ENCODE measurements around the gene RHEX.
"Not testable (repeated sequence)": the region's sequence is repeated elsewhere in the genome, so short reads cannot be mapped to it uniquely, and the experiment has no call there.

Gene RHEX, protein sequence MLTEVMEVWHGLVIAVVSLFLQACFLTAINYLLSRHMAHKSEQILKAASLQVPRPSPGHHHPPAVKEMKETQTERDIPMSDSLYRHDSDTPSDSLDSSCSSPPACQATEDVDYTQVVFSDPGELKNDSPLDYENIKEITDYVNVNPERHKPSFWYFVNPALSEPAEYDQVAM

DNA sequence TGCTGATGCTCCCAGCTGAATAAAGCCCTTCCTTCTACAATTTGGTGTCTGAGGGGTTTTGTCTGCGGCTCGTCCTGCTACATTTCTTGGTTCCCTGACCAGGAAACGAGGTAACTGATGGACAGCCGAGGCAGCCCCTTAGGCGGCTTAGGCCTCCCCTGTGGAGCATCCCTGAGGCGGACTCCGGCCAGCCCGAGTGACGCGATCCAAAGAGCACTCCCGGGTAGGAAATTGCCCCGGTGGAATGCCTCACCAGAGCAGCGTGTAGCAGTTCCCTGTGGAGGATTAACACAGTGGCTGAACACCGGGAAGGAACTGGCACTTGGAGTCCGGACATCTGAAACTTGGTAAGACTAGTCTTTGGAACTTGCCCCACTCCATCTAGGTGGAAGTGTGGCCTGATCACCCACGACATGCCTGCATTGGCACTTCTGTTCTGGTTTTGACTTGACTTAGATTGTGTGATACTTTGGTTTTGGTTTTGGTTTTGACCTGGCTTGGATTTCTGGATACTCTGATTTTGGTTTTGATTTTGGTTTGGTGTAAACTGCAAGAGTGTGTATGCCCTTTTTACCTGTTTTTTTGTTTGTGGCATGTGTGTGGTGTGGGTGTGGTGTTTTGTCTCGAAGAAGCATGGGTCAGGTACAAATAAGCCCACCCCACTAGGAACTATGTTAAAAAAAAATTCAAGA lies at the start of gene RHEX:
TSS of gene RHEX (plus strand) at position 255 of the 692 bp plus-strand sequence. CDS start 44,656 bp downstream, outside the sequence.
- DNase-seq (ENCODE audit: low read depth) = not testable (repeated sequence)

DNA sequence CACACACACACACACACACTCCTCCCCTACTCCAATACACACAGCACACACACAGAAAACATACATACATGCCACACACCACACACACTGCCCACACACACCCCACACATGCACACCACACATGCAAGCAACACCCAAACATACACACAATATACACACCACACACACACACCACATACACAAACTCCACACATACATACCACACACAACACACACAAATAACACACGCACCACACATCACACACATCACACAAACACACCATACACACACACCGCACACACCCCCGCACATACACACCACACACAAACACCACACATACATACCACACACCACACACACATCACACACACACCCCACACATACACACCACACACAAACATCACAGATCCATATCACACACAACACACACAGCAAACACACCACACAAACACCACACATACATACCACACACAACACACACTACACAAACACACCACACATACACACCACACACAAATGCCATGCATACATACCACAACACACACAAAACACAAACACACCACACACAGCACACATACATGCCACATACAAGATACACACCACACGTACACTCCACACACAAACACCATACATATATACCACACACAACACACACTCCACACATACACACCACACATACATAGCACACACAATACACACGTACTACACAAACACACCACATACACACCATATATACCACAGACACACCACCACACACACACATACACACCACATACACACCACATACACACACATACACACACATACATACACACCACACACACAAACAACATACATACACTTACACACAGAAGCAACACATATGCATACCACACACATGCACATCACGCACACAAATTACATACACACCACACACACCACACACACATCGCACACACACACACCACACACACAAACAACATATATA lies 48.8 kb upstream of the RHEX start:
- no peak for DNase-seq (ENCODE audit: low read depth)

DNA sequence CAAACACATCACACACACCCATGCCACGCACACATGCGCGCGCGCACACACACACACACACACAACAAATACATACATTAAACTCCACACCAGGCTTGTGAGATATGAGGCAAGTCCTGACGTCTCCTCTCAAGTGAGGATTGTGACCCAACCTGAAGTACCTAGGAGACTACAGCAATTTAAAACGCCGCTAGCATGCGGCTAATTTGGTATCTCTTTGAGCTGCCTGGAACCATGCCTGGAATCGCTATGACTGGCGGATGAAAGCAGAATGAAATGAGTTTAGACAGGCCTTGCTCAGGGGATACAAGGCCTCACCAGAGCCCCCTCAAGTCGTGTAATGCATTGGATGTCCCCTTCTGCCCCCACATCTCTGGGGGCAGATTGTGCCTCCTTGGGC lies 48.1 kb upstream of the RHEX start:
- DNase-seq (ENCODE audit: low read depth) = no peak

DNA sequence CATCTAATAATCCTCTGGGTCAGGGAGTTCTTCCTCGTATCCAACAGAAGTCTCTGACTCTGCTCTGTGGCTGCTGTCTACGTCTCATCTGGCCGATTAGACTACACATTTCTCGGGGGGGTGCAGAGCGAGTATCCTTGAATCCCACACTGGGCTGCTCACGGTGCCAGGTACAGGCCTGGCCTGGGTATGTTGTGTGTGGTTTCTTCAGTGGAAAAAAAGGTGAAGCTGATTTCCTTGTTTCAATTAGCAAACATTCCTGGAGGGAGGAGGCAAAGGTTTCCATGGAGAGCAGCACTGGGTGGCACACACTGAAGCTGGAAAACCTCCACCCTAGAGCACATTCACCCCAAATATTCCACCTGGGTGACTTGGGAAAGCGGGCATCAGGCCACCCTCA lies 47.7 kb upstream of the RHEX start:
- no peak for DNase-seq (ENCODE audit: low read depth)

DNA sequence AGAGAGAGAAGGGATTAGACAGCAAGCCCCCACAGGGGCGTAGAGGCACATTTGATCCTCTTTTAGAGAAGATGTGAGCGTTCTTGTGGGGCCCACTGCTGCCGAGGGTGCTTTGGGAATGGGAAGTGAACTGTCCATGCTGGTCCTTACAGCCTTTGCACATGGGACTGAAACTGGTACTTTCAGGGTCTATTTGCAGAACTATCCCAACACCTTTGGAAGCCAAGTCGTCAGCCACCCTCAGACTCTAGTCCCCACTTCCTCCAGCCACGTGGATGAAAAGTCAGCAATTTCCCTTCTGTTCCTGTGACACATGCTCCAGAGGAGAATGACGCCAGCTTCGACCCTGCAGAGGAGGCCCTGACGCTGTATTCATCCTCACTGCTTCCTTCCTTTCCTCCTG lies 47.2 kb upstream of the RHEX start:
- DNase-seq (ENCODE audit: low read depth) = no peak

DNA sequence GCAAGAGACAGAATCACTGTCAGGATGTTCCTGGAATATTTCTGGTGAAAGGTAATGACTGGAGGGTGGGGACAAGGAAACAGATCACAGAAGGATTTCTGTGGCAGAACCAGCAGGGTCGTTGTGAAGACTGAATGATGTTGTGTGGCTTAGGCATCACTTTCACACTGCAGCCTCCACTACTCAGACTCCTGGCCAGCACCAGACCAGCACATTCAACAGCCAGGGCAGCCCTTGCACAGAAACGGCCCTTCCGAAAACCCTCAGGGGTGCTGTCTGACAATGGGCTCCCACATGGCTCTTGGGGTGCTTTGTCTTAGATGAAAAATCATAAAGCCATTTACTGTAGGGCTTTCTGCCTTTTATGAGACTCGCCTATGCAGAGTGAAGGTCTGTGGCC lies 46.0 kb upstream of the RHEX start:
- DNase-seq (ENCODE audit: low read depth) = no peak

DNA sequence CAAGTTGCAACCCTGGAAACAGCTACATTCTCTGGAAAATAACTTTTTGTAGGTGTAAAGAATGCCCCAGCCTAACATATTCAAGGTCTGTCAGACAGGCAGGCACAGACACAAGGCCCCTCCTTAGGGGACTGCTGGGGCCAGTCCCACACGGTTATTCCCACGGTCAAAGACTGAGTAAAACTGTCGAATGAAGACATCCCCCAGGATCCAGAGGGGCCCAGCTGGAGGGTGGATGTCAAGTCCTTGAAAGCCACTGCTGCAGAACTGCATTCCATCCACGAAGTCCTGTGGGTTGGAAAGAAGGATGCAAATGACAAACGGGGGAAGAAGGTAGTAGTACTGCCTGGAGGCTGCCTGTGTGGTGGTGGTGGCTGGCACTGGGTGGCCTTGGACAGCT lies 42.9 kb upstream of the RHEX start:
- no peak for DNase-seq (ENCODE audit: low read depth)

DNA sequence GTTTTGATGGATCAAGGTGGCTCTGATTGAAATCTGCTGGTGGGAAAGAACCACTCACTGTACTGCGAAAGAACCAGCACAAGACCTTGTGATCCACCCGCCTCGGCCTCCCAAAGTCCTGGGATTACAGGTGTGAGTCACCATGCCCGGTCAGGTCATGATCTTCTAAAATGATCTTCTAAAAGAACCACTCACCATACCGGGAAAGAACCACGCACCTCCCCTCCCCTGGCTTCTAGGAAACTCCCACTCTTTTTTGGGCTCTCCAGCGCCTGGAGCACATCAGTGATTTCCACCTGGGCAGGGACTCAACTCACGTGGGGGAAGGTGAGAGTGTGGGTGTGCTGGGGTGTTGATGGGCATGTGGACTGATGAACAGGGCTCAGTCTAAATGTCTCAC lies 41.9 kb upstream of the RHEX start:
- no peak for DNase-seq (ENCODE audit: low read depth)

DNA sequence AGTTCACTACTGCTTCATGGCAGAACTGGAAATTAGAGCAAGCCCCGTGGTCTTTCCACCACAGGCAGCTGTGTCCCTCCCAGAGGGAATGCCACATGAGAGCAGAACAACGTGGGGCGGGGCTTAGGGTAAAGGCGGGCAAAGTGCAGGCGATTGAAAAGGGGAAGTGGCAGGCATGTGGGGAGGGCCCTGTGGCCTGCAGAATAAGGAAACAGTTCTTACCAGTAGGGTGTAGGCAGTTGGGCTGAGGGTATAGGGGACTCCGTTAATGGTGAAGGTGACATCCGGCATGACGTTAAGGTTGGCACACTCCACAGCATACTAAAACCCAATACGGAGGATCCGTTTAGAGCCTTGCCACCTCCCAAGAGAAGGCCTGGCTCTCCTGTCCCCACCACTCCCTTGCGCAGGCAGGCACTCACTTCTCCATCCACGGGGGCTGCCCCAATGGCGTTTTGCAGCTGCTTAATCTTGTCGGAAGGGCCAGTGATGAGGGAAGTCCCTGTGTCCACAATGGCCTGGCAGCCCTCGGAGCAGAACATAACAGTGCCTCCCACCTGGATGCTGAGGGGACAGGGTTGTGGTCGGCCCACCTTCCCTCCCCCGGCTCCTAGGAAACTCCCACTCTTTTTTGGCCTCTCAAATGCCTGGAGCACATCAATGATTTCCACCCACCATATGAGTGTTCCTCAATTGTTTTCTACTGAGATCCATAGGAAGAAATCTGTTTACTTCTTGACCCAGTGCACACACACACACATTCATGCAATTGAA lies 40.7 kb upstream of the RHEX start:
- DNase-seq (ENCODE audit: low read depth) = no peak

DNA sequence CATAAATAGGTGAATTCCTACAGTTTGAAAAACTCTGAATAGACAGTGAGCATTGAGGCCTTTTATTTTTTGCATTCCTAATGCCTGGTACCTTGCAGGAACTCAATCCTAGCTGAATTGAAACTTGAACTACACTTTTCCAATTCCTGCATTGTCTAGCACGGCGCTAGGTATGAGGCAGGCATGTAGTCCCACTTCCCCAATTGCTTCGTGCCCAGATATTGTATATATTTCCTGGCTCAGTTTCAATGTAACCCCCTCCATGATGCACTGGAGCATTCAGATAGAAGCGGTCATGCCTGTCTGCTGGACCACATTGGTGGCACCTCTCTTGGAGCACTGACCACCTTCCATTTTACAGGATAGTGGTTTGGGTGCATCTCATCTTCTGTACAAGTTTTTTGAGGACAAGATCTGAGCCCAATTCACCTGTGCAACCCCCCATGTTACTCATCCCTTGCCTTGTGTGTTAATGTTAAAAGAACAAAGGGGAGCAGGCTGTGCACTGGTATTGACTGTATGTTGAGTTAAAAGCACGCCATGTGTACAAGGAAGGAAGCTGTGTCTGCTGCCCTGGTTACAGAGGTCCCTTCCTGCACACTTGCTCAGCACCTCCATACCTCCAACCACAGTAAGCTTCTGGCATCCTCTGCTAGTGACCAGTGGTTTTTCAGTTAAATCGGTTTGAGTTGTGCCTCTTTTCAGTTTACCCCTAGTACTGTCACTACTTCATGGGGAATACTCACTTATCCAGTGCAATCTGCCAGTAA lies 39.8 kb upstream of the RHEX start:
- DNase-seq (ENCODE audit: low read depth) = no peak

DNA sequence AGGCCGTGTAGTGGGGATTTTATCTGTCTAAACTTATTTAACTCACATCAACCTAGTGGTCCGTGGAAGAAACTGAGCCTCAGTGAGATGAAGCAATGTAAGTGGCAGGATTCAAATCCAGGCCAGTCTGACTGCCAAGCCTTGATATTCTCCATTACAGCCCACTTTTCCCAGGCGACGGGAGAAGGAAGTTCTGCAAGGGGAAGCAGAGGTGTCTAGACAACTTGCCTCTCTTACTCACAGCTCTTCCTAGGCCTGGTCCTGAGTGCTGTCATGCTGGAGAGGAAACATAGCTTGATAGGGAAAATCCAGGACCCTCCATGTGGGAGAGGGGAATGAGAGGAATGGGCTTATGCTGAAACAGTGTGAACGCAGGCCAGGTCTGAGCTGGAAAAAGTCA lies 38.4 kb upstream of the RHEX start:
- DNase-seq (ENCODE audit: low read depth) = no peak

DNA sequence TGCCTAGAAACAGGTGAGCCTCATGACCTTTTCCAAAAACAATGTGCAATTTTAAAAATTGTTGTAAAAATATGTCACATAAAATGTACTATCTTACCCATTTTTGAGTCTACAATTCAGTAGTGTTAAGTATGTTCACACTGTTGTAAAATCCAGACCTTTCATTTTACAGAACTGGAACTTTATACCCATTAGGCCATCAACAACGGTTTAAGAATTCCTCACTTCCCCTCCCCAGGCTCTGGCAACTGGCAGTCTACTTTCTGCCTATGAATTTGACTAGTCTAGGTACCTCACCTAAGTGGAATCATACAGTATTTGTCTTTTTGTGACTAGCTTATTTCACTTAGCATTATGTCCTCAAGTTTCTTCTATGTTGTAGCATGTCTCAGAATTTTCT lies 37.9 kb upstream of the RHEX start:
- no peak for DNase-seq (ENCODE audit: low read depth)

DNA sequence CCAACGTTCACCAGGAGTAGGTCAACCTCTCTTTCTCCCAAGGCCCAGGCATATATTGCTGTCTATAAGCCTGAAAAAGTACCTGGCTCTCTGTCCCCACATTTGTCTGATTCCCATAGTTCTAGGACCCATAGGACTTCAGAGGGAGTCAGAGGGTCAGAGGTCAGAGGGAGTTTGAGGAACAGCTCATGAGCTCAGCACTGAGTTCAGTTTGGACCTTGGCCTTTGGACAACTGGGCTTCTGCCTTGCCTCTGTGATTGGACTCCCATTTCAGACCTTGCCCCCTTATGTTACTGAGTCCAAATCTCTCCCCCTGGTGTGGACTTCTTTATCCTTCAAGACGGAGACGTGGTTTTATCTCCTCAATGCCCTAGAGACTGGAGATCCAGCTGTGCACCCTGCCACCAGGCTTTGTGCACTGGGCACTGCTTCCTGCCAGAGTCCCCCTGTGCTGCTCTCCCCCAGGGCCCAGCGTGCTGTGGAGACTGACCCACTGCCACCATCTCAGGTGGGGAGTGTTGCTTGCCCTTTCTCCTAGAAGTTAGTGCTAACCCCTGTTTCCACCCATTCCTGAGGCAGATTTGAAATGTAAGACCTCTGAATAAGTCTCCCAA lies 32.5 kb upstream of the RHEX start:
- DNase-seq (ENCODE audit: low read depth) = no peak

DNA sequence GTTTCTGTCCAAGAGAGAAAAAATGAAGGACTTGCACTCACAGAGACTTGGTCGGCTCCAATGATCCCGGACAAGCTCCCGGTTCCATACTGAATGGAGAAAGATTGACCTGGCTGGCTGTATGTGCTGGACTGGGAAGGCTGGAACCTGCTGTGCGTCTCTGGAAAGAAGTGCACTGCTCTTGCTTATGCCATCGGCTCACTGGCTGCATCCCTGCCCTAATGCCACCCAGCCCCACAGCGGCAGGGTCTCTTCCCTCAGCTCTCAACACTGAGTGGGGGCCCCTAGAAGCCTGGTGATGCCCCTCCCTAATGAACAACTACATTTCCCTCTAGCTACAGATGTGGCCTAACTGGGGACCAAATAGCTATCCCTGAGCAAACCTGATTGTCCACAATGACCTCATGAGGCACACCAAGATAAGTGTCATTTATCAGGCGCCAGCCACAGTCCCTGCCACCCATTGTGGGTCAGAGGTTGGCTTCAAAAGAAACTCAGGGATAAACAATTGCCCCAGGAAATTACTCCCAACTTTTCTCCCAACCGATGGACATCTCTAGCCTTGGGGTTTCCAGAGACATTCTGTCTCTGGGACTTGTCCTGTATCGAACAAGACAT lies 31.9 kb upstream of the RHEX start:
- DNase-seq (ENCODE audit: low read depth) = no peak

DNA sequence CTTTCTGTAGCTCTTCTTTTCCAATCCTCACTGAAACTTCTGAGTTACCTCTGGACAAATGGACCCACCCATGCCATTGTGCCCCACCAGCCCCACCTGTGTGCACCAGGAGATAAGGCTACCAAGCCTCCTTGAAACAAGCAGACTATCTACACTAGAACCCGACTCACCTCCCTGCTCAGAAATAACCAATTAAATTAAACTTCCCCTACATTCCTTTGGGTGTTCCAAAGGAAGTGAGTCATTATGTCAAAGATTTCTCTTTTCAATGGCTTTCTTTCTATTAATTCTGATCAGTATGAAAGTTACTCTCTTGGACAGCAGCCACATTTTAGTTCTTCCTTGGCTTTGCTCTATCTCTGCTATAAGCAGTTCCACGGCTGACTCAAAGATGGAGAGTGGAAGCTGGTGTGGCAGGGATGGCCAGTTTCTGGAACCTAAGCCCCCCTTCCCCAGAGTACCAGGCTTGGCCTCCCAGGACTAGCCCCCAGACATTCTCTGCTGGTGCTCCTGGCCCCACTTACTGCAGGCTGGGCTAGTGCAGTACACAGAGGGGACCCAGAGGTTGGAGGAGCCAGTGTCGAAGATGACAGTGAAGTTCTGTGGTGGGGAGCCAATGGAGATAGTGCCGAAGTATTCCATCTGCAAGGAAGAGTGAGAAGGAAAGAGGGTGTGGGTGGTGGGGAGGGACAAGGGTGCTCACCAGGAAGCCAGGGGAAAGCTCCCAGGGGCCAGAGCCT lies 31.2 kb upstream of the RHEX start:
- no peak for DNase-seq (ENCODE audit: low read depth)

DNA sequence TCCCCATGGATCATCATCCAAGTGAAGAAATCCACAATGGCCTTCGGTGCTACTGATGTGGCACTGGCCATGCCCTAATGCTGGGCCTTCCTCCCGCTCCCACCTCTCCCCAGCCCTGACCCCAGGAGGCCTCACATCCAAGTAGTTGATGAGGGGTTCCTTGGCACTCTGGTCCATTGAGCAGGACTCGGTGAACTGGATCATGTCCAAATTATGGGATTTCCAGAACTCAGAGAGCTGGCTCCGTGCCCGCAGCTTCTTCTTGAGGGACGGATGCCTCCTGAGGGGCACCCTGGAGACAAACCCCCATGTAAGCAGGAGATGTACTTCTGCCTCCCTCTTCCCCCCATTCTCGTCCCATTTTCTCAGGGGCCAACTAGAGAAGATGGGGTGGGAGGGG lies 30.2 kb upstream of the RHEX start:
- no peak for DNase-seq (ENCODE audit: low read depth)

DNA sequence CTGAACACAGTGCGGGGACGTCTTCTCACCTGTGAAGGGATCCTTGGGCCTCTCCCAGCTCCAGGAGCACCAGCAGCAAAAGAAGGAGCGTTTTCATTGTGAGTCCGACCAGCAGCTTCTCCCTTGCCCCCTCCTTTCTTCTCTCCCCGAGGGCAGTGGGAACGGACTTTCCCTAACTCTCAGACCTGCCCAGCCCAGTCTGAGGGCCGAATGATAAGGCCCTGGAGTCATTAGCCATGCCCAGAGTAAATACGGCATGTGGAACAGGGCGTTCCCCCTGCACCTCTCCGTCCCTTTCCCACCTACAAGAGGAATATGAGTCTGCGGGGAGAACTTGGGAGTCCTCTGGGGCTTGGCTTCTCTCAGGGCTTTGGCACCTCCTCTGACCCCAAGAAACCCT lies 29.3 kb upstream of the RHEX start, which contains the start of gene CTSE:
TSS of gene CTSE (minus strand) at position 201 of the 400 bp plus-strand sequence. CDS start at position 97, 104 bp downstream.
- DNase-seq (ENCODE audit: low read depth) = no peak

DNA sequence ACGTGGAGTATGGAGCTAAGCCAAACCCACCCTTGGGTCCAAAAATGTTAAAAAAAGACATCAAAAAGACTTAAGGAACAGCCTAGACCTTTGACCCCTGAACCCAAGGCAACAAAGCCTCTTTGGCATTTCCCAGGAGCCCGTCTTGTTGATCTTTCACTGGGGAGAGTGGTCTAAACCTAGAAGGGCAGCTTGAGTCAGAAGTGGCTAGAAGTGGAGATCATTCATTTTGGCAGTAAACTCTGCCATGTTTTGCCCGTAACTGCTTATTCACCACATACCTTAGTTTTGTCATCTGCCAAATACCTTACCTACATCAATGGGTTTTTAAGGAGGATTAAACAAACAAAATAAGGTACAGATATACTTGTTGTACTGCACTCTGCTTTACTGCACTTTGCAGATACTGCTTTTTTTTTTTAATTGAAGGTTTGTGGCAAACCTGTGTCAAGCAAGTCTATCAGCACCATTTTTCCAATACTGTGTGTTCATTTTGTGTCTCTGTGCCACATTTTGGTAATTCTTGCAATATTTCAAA lies 27.6 kb upstream of the RHEX start:
- DNase-seq (ENCODE audit: low read depth) = no peak

DNA sequence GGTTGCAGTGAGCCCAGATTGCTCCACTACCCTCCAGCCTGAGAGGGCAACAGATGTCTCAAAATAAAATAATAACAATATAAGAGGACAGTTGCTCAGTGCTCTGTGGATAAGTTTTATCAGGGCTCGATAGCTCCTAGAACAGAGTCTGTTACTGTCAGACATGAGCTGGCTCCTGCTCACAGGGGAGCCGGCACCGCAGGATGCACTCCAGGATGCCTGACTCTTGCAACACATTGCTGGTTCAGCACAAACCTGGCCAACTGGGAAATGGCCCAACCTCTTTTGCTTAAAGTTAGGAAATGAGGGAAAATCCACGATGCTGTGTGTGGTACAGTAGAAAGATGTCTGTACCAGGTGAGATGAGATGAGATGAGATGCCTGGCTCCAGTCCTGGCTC lies 23.5 kb upstream of the RHEX start:
- peak; percentile 6 for DNase-seq (ENCODE audit: low read depth)

All from GM04503 (cell line).